Stomach (tissue), 9 donors: ENCODE results near the gene ELOA. TPM values are rescaled to one million over a fixed set of nuclear protein-coding genes. Genes with fewer than 3 reads are reported as not detected.
"Not testable (repeated sequence)": the region's sequence is repeated elsewhere in the genome, so short reads cannot be mapped to it uniquely, and the experiment has no call there.

Experiments used
- DNase-seq, 2 donors: peaks; one replicate each; pipeline versions ENCODE4 v3.0.0 to v3.0.0-alpha.2; 2013 to 2019
- H3K27ac ChIP-seq, 5 donors: fragments of 200-600 bp in 4 of 5; sonication (generic) in 4 of 5; one replicate each; pipeline ENCODE4 v1.5.1; 2013 to 2019; ENCODE audit warnings: mild to moderate bottlenecking in 1 of 5, moderate library complexity in 1 of 5
- H3K27me3 ChIP-seq, 3 donors: fragments of 200-600 bp; sonication (generic); one replicate each; pipeline ENCODE4 v1.5.1; 2017 to 2019; ENCODE audit warnings: mixed run types in 1 of 3
- H3K36me3 ChIP-seq, 4 donors: fragments of 200-600 bp; sonication (generic); 1 replicate in 3 of 4; 2 replicates in 1 of 4; pipeline ENCODE4 v1.5.1; 2016 to 2019
- H3K4me1 ChIP-seq, 4 donors: fragments of 200-600 bp; sonication (generic); one replicate each; pipeline ENCODE4 v1.5.1; 2016 to 2019
- H3K4me3 ChIP-seq, 4 donors: fragments of 200-600 bp; sonication (generic) in 3 of 4; one replicate each; pipeline ENCODE4 v1.5.1; 2016 to 2019; ENCODE audit warnings: mild to moderate bottlenecking in 1 of 4
- H3K9me3 ChIP-seq, 4 donors: fragments of 200-600 bp; sonication (generic); one replicate each; pipeline ENCODE4 v1.5.1; 2016 to 2019
- CTCF ChIP-seq, 7 experiments: fragments of 450-650 bp in 4 of 7; fragments of 200-600 bp in 3 of 7; sonication (generic) in 3 of 7; IDR thresholded peaks; one replicate each; pipeline ENCODE4 v1.5.1; 2016 to 2019; ENCODE audit warnings: antibody characterized with exemption in 7 of 7, control low read depth in 2 of 7, mild to moderate bottlenecking in 1 of 7
- EP300 ChIP-seq: sonication (generic); formaldehyde crosslinking; IDR thresholded peaks from one replicate; pipeline ENCODE4 v1.6.1; 2017; ENCODE audit warnings: antibody characterized with exemption
- POLR2A ChIP-seq, 4 donors: fragments of 450-650 bp; IDR thresholded peaks; one replicate each; pipeline ENCODE4 v1.6.1; 2016; ENCODE audit warnings: antibody characterized with exemption in 4 of 4, control low read depth in 2 of 4, mild to moderate bottlenecking in 1 of 4, moderate library complexity in 1 of 4
- POLR2AphosphoS5 ChIP-seq, 3 donors: sonication (generic); formaldehyde crosslinking; IDR thresholded peaks; one replicate each; pipeline ENCODE4 v1.6.1; 2016; ENCODE audit warnings: antibody characterized with exemption in 3 of 3
- WGBS, 5 donors: extraction: QIAGEN DNeasy Blood & Tissue Kit in 3 of 5; methylation state at CpG; one replicate each; pipeline versions ENCODE4 v1.1.5 to v1.1.7; 2013 to 2018; 5-methylcytosine and 5-hydroxymethylcytosine counted together
- intact Hi-C: fragments of 100-400 bp; cut with DNase I; formaldehyde crosslinking; loops from one replicate; pipeline ENCODE4 v1.15.1; 2023; ENCODE audit warnings: low total_unique reads
- polyA plus RNA-seq, 3 donors: library from polyadenylated mRNA; stranded (reverse); fragments of 200-250 nt; gene quantifications; one replicate each; pipeline ENCODE4 v1.2.3, GENCODE V29; 2013
- total RNA-seq, 5 donors: library from RNA; depleted of rRNA; stranded (reverse); fragments of >200 nt; gene quantifications; one replicate each; pipeline versions ENCODE4 v1.1.0 to v1.2.3, GENCODE V29; 2014 to 2016
- donor health status: healthy with polysubstance abuse.
- donor health status: Bipolar disorder and iron deficiency.
- donor health status: healthy.

ELOA gene
- total and polyA plus RNA-seq, 8 donors = 7.2 to 54.0 (median 26.0) TPM

- H3K27ac ChIP-seq = peak within 1 kb of the TSS; percentile 90 to 94 (median 92)
- no peaks in the 10 kb centered on the region for H3K9me3 ChIP-seq
- peaks cover 5 to 36% (median 30%) of the 10 kb centered on the region in 4 donors for H3K36me3 ChIP-seq
- 0 to 1% (median 1%) methylated on average over 30 to 86 of the region's 91 CpGs for WGBS, 5 donors
- no peaks in the 10 kb centered on the region for H3K27me3 ChIP-seq
- peak within 1 kb of the TSS; percentile 87 to 95 (median 92) for H3K4me3 ChIP-seq
- DNase-seq = peak; percentile 89 to 94
- TF ChIP-seq CTCF (IDR thresholded peaks at IDR 0.05) = no peak
- TF ChIP-seq EP300 = peak; percentile 17
- TF ChIP-seq POLR2AphosphoS5 (IDR thresholded peaks at IDR 0.05) = peak; percentile 89 to 96 (median 95)
- TF ChIP-seq POLR2A (IDR thresholded peaks at IDR 0.05) = peak in 1 of 4 donors; percentile 29
- intact Hi-C loops = no loop called here
- H3K4me1 ChIP-seq = peaks cover 25 to 66% (median 50%) of the 10 kb centered on the region in 4 donors
Measured at GRCh38 chr1:23777979-23778814, 34.9 kb downstream of the ELOA start, which contains the start of gene PITHD1. TSS of gene PITHD1 (plus strand) at chr1:23778418. CDS start at chr1:23778516, 98 bp downstream.

- intact Hi-C loops = no loop called here
- peak overlapping the region in 1 of 4 donors; percentile 92 for H3K4me3 ChIP-seq
- TF ChIP-seq POLR2A (IDR thresholded peaks at IDR 0.05) (no peak), CTCF (IDR thresholded peaks at IDR 0.05) (no peak), POLR2AphosphoS5 (IDR thresholded peaks at IDR 0.05) (no peak), EP300 (no peak)
Measured at GRCh38 chr1:23779826-23780371, 36.6 kb downstream of the ELOA start.

GRCh38 chr1:23783141-23783540, 39.9 kb downstream of the ELOA start:
- intact Hi-C loops, H3K27me3 ChIP-seq, H3K9me3 ChIP-seq, DNase-seq, H3K4me3 ChIP-seq, H3K27ac ChIP-seq: not testable (repeated sequence)
- Histone ChIP-seq H3K4me1 (peaks cover 16 to 33% (median 24%) of the 10 kb centered on the region in 4 donors), H3K36me3 (peaks cover 37 to 85% (median 79%) of the 10 kb centered on the region in 4 donors)
- WGBS, 5 donors = 88 to 95% (median 93%) methylated on average over 11 of the region's 11 CpGs

More at GRCh38 chr1:23779826-23780371, 36.6 kb downstream of the ELOA start:
- no peaks in the 10 kb centered on the region for H3K27me3 ChIP-seq
- peaks cover 25 to 60% (median 47%) of the 10 kb centered on the region in 4 donors for H3K4me1 ChIP-seq
- no peak for DNase-seq
- H3K27ac ChIP-seq = no peak overlapping the region
- no peaks in the 10 kb centered on the region for H3K9me3 ChIP-seq
- peaks cover 12 to 53% (median 47%) of the 10 kb centered on the region in 4 donors for H3K36me3 ChIP-seq
- 64 to 70% (median 69%) methylated on average over 3 of the region's 3 CpGs for WGBS, 5 donors

GRCh38 chr1:23784846-23785245, 41.6 kb downstream of the ELOA start:
- no peak for DNase-seq
- no peak overlapping the region for H3K27ac ChIP-seq
- H3K36me3 ChIP-seq = peaks cover 39 to 91% (median 87%) of the 10 kb centered on the region in 4 donors
- peaks cover 5 to 26% (median 16%) of the 10 kb centered on the region in 4 donors for H3K4me1 ChIP-seq
- no peaks in the 10 kb centered on the region for H3K9me3 ChIP-seq
- no peak overlapping the region for H3K4me3 ChIP-seq
- intact Hi-C loops = no loop called here
- WGBS, 5 donors = 64 to 82% (median 72%) methylated on average over 4 of the region's 4 CpGs
- H3K27me3 ChIP-seq = no peaks in the 10 kb centered on the region
- TF ChIP-seq CTCF (IDR thresholded peaks at IDR 0.05) (no peak), EP300 (no peak), POLR2AphosphoS5 (IDR thresholded peaks at IDR 0.05) (no peak), POLR2A (IDR thresholded peaks at IDR 0.05) (no peak)
